ENCODE data around the gene SEMA6D.

Gene SEMA6D

DNA sequence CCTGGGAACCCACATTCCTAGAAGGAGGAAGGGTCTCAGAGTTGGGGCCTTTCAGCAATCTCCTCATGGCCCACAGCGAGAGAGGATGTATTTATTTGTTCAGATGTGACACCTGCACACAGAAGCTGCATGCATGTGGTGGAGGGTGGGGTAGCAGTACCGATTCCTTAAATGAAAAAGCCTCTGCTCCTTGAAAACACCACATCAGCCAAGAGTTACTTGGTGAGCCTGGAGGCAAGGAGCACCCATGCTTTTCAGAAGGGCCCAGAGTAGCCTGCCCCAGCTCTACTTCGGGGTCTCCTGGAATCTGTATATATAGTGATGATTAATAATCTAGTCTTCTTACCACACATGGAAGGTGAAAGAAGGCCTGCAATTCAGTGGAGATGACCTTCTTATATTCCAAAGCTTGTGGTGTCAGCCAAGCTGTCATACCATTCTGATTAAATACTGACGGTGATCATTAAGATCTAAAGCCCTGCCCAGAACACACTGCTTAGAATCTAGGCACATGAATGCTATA, 33.5 kb downstream of the SEMA6D start:
- peak overlapping the region; percentile 77 for H3K27ac ChIP-seq (ENCODE audit: low read length, poor library complexity, severe bottlenecking)

GRCh38 chr15:47753591-47753990, 36.3 kb downstream of the SEMA6D start:
- Histone ChIP-seq H4K91ac (ENCODE audit: low read length) (no peak overlapping the region), H2BK120ac (ENCODE audit: low read depth, low read length) (no peak overlapping the region), H3K36me3 (ENCODE audit: control insufficient read depth in 1 of 2, insufficient read depth in 2 of 2, low read depth in 1 of 2, low read length in 2 of 2) (no peaks in the 10 kb centered on the region), H3K4me3 (ENCODE audit: insufficient read depth in 1 of 2, low read depth in 1 of 2, low read length in 2 of 2) (no peak overlapping the region), H3K9ac (ENCODE audit: low read length) (no peak overlapping the region), H3K23ac (ENCODE audit: low read length in 2 of 2) (no peak overlapping the region), H3K4ac (ENCODE audit: low read depth in 1 of 2, low read length in 2 of 2) (no peak overlapping the region), H4K8ac (ENCODE audit: low read length) (no peak overlapping the region), H2AFZ (ENCODE audit: low read depth, low read length) (no peak overlapping the region), H2BK5ac (ENCODE audit: low read depth, low read length, poor library complexity, severe bottlenecking) (no peak overlapping the region), H3K14ac (ENCODE audit: low read length in 2 of 2) (no peak overlapping the region), H3K9me3 (ENCODE audit: control insufficient read depth, low read length) (peaks cover 24% of the 10 kb centered on the region), H3K18ac (ENCODE audit: low read depth in 1 of 2, low read length in 2 of 2) (no peak overlapping the region), H2BK15ac (ENCODE audit: low read depth, poor library complexity, severe bottlenecking) (no peak overlapping the region), H3K27ac (ENCODE audit: low read length, poor library complexity, severe bottlenecking) (no peak overlapping the region), H3K4me1 (ENCODE audit: control insufficient read depth, insufficient read depth, low read depth, low read length) (peaks cover 4% of the 10 kb centered on the region), H2BK12ac (ENCODE audit: low read length in 2 of 2) (no peak overlapping the region), H3K27me3 (ENCODE audit: control insufficient read depth in 1 of 2, insufficient read depth in 1 of 2, low read length in 2 of 2) (no peaks in the 10 kb centered on the region), H3K4me2 (ENCODE audit: low read length, poor library complexity, severe bottlenecking) (no peak overlapping the region), H2AK5ac (ENCODE audit: low read length, severe bottlenecking) (no peak overlapping the region), H3K79me1 (replicated peaks; ENCODE audit: low read length, poor library complexity, severe bottlenecking) (no peaks in the 10 kb centered on the region)
- no peak for DNase-seq
- 99% methylated on average over 4 of the region's 4 CpGs for WGBS

More for the DNA sequence above, 33.5 kb downstream of the SEMA6D start:
- peak overlapping the region; percentile 42 for H2BK120ac ChIP-seq (ENCODE audit: low read depth, low read length)
- H2BK15ac ChIP-seq (ENCODE audit: low read depth, poor library complexity, severe bottlenecking): peak overlapping the region; percentile 57
- peak overlapping the region; percentile 43 for H4K91ac ChIP-seq (ENCODE audit: low read length)
- H2BK5ac ChIP-seq (ENCODE audit: low read depth, low read length, poor library complexity, severe bottlenecking): no peak overlapping the region
- H4K8ac ChIP-seq (ENCODE audit: low read length): peak overlapping the region; percentile 76
- no peak overlapping the region for H3K4me3 ChIP-seq (ENCODE audit: insufficient read depth in 1 of 2, low read depth in 1 of 2, low read length in 2 of 2)
- no peaks in the 10 kb centered on the region for H3K27me3 ChIP-seq (ENCODE audit: control insufficient read depth in 1 of 2, insufficient read depth in 1 of 2, low read length in 2 of 2)
- H3K4me2 ChIP-seq (ENCODE audit: low read length, poor library complexity, severe bottlenecking): peak overlapping the region; percentile 27
- no peak overlapping the region for H2AFZ ChIP-seq (ENCODE audit: low read depth, low read length)
- H3K14ac ChIP-seq (ENCODE audit: low read length in 2 of 2): no peak overlapping the region
- peak overlapping the region; percentile 58 for H3K18ac ChIP-seq (ENCODE audit: low read depth in 1 of 2, low read length in 2 of 2)
- peak overlapping the region in 1 of 2 experiments; percentile 76 for H2BK12ac ChIP-seq (ENCODE audit: low read length in 2 of 2)
- no peak overlapping the region for H3K9ac ChIP-seq (ENCODE audit: low read length)
- no peak for DNase-seq
- no peak overlapping the region for H3K4ac ChIP-seq (ENCODE audit: low read depth in 1 of 2, low read length in 2 of 2)
- H3K4me1 ChIP-seq (ENCODE audit: control insufficient read depth, insufficient read depth, low read depth, low read length): peaks cover 3% of the 10 kb centered on the region
- H3K23ac ChIP-seq (ENCODE audit: low read length in 2 of 2): no peak overlapping the region
- H3K79me1 ChIP-seq (replicated peaks; ENCODE audit: low read length, poor library complexity, severe bottlenecking): no peaks in the 10 kb centered on the region
- 56% methylated on average over 3 of the region's 4 CpGs for WGBS
- H3K36me3 ChIP-seq (ENCODE audit: control insufficient read depth in 1 of 2, insufficient read depth in 2 of 2, low read depth in 1 of 2, low read length in 2 of 2): no peaks in the 10 kb centered on the region
- H2AK5ac ChIP-seq (ENCODE audit: low read length, severe bottlenecking): peak overlapping the region; percentile 62
- H3K9me3 ChIP-seq (ENCODE audit: control insufficient read depth, low read length): peaks cover 21% of the 10 kb centered on the region

DNA sequence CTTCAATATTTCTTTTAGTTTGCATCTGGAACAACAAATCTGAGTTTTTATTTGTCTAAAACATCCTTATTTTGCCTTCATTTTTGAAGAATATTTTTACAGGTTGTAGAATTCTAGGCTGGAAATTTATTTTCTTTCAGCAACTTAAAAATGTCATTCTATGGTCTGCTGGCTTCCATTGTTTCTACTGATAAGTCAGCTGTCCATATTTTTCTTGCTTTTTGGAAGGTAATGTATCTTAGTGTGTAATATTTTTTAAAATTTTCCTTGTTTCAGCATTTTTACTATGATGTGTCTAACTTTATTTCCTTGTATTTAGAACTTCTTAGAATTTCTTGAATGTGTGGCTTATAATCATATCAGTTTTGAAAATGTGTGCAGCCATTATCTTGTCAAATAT, 37.0 kb downstream of the SEMA6D start:
- no peaks in the 10 kb centered on the region for H3K79me1 ChIP-seq (replicated peaks; ENCODE audit: low read length, poor library complexity, severe bottlenecking)

GRCh38 chr15:47755941-47756340, 38.6 kb downstream of the SEMA6D start:
- Histone ChIP-seq H2BK120ac (ENCODE audit: low read depth, low read length) (no peak overlapping the region), H2BK5ac (ENCODE audit: low read depth, low read length, poor library complexity, severe bottlenecking) (no peak overlapping the region), H3K4me3 (ENCODE audit: insufficient read depth in 1 of 2, low read depth in 1 of 2, low read length in 2 of 2) (no peak overlapping the region), H3K4ac (ENCODE audit: low read depth in 1 of 2, low read length in 2 of 2) (no peak overlapping the region), H3K9me3 (ENCODE audit: control insufficient read depth, low read length) (peaks cover 24% of the 10 kb centered on the region), H3K14ac (ENCODE audit: low read length in 2 of 2) (no peak overlapping the region), H3K4me1 (ENCODE audit: control insufficient read depth, insufficient read depth, low read depth, low read length) (peaks cover 2% of the 10 kb centered on the region), H2AFZ (ENCODE audit: low read depth, low read length) (no peak overlapping the region), H3K9ac (ENCODE audit: low read length) (no peak overlapping the region), H3K27me3 (ENCODE audit: control insufficient read depth in 1 of 2, insufficient read depth in 1 of 2, low read length in 2 of 2) (no peaks in the 10 kb centered on the region), H3K23ac (ENCODE audit: low read length in 2 of 2) (no peak overlapping the region), H3K18ac (ENCODE audit: low read depth in 1 of 2, low read length in 2 of 2) (peak overlapping the region in 1 of 2 experiments; percentile 21), H3K27ac (ENCODE audit: low read length, poor library complexity, severe bottlenecking) (no peak overlapping the region), H4K91ac (ENCODE audit: low read length) (no peak overlapping the region), H3K79me1 (replicated peaks; ENCODE audit: low read length, poor library complexity, severe bottlenecking) (no peaks in the 10 kb centered on the region), H2BK15ac (ENCODE audit: low read depth, poor library complexity, severe bottlenecking) (no peak overlapping the region), H3K4me2 (ENCODE audit: low read length, poor library complexity, severe bottlenecking) (no peak overlapping the region), H3K36me3 (ENCODE audit: control insufficient read depth in 1 of 2, insufficient read depth in 2 of 2, low read depth in 1 of 2, low read length in 2 of 2) (no peaks in the 10 kb centered on the region), H2AK5ac (ENCODE audit: low read length, severe bottlenecking) (no peak overlapping the region), H2BK12ac (ENCODE audit: low read length in 2 of 2) (no peak overlapping the region), H4K8ac (ENCODE audit: low read length) (no peak overlapping the region)
- WGBS: 94% methylated on average over 2 of the region's 2 CpGs
- DNase-seq: no peak

More for the DNA sequence above, 37.0 kb downstream of the SEMA6D start:
- Histone ChIP-seq H3K9ac (ENCODE audit: low read length) (no peak overlapping the region), H3K4me1 (ENCODE audit: control insufficient read depth, insufficient read depth, low read depth, low read length) (peaks cover 4% of the 10 kb centered on the region), H2BK12ac (ENCODE audit: low read length in 2 of 2) (no peak overlapping the region), H3K14ac (ENCODE audit: low read length in 2 of 2) (no peak overlapping the region), H3K27me3 (ENCODE audit: control insufficient read depth in 1 of 2, insufficient read depth in 1 of 2, low read length in 2 of 2) (no peaks in the 10 kb centered on the region), H3K4me3 (ENCODE audit: insufficient read depth in 1 of 2, low read depth in 1 of 2, low read length in 2 of 2) (no peak overlapping the region), H4K8ac (ENCODE audit: low read length) (no peak overlapping the region), H3K9me3 (ENCODE audit: control insufficient read depth, low read length) (peaks cover 24% of the 10 kb centered on the region), H3K4me2 (ENCODE audit: low read length, poor library complexity, severe bottlenecking) (no peak overlapping the region), H2AK5ac (ENCODE audit: low read length, severe bottlenecking) (no peak overlapping the region), H3K4ac (ENCODE audit: low read depth in 1 of 2, low read length in 2 of 2) (no peak overlapping the region), H2BK120ac (ENCODE audit: low read depth, low read length) (no peak overlapping the region), H3K23ac (ENCODE audit: low read length in 2 of 2) (no peak overlapping the region), H2AFZ (ENCODE audit: low read depth, low read length) (no peak overlapping the region), H3K27ac (ENCODE audit: low read length, poor library complexity, severe bottlenecking) (no peak overlapping the region), H4K91ac (ENCODE audit: low read length) (no peak overlapping the region), H3K18ac (ENCODE audit: low read depth in 1 of 2, low read length in 2 of 2) (no peak overlapping the region), H3K36me3 (ENCODE audit: control insufficient read depth in 1 of 2, insufficient read depth in 2 of 2, low read depth in 1 of 2, low read length in 2 of 2) (no peaks in the 10 kb centered on the region), H2BK15ac (ENCODE audit: low read depth, poor library complexity, severe bottlenecking) (no peak overlapping the region), H2BK5ac (ENCODE audit: low read depth, low read length, poor library complexity, severe bottlenecking) (no peak overlapping the region)
- peak; percentile 18 for DNase-seq

Data from mesenchymal stem cell (in vitro differentiated cells and primary cell).